ENCODE measurements around the gene C15orf40. TPM values are rescaled to one million over a fixed set of nuclear protein-coding genes. Genes with fewer than 3 reads are reported as not detected.
A peak's percentile ranks its signal among the peaks of the same experiment; 100 is the strongest.

Gene C15orf40
- total and polyA plus RNA-seq, 2 of the 13 experiments (the other 11 are each of a cell fraction or from before 2014, with no cell fraction given): 24.0 to 26.3 TPM

GRCh38 chr15:83011271-83012075 lies at the start of gene C15orf40 (continued):
- TF ChIP-seq THAP11 (CRISPR knock-in tag; IDR thresholded peaks at IDR 0.05): peak; percentile 93
- peak; percentile 89 for TF ChIP-seq ZC3H13 (CRISPR knock-in tag; IDR thresholded peaks at IDR 0.05)
- TF ChIP-seq, protein P1, sequence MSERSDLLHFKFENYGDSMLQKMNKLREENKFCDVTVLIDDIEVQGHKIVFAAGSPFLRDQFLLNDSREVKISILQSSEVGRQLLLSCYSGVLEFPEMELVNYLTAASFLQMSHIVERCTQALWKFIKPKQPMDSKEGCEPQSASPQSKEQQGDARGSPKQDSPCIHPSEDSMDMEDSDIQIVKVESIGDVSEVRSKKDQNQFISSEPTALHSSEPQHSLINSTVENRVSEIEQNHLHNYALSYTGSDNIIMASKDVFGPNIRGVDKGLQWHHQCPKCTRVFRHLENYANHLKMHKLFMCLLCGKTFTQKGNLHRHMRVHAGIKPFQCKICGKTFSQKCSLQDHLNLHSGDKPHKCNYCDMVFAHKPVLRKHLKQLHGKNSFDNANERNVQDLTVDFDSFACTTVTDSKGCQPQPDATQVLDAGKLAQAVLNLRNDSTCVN (CRISPR knock-in tag; IDR thresholded peaks at IDR 0.05; ENCODE audit: borderline replicate concordance): peak; percentile 78
- TF ChIP-seq ZNF292 (CRISPR knock-in tag; IDR thresholded peaks at IDR 0.05; ENCODE audit: borderline replicate concordance, low read depth): peak; percentile 44; the same call in 1 of the 2 replicates
- no peak for TF ChIP-seq SRSF4 (IDR thresholded peaks at IDR 0.05; ENCODE audit: low read depth, low read length, poor library complexity, severe bottlenecking)
- TF ChIP-seq TFE3 (CRISPR knock-in tag; IDR thresholded peaks at IDR 0.05): peak; percentile 83
- peak; percentile 92 for TF ChIP-seq RNF2 (conservative IDR thresholded peaks at IDR 0.05; ENCODE audit: low read depth)
- peak; percentile 99 for TF ChIP-seq MYC (CRISPR knock-in tag; IDR thresholded peaks at IDR 0.05; ENCODE audit: borderline replicate concordance)
- TF ChIP-seq KDM4B (CRISPR knock-in tag; IDR thresholded peaks at IDR 0.05): peak; percentile 38; the same call in 1 of the 2 replicates
- TF ChIP-seq PBX3 (CRISPR knock-in tag; IDR thresholded peaks at IDR 0.05; ENCODE audit: borderline replicate concordance): peak; percentile 84
- TF ChIP-seq, protein P2, sequence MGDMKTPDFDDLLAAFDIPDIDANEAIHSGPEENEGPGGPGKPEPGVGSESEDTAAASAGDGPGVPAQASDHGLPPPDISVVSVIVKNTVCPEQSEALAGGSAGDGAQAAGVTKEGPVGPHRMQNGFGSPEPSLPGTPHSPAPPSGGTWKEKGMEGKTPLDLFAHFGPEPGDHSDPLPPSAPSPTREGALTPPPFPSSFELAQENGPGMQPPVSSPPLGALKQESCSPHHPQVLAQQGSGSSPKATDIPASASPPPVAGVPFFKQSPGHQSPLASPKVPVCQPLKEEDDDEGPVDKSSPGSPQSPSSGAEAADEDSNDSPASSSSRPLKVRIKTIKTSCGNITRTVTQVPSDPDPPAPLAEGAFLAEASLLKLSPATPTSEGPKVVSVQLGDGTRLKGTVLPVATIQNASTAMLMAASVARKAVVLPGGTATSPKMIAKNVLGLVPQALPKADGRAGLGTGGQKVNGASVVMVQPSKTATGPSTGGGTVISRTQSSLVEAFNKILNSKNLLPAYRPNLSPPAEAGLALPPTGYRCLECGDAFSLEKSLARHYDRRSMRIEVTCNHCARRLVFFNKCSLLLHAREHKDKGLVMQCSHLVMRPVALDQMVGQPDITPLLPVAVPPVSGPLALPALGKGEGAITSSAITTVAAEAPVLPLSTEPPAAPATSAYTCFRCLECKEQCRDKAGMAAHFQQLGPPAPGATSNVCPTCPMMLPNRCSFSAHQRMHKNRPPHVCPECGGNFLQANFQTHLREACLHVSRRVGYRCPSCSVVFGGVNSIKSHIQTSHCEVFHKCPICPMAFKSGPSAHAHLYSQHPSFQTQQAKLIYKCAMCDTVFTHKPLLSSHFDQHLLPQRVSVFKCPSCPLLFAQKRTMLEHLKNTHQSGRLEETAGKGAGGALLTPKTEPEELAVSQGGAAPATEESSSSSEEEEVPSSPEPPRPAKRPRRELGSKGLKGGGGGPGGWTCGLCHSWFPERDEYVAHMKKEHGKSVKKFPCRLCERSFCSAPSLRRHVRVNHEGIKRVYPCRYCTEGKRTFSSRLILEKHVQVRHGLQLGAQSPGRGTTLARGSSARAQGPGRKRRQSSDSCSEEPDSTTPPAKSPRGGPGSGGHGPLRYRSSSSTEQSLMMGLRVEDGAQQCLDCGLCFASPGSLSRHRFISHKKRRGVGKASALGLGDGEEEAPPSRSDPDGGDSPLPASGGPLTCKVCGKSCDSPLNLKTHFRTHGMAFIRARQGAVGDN (CRISPR knock-in tag; IDR thresholded peaks at IDR 0.05): peak; percentile 99
- TF ChIP-seq, protein P3, sequence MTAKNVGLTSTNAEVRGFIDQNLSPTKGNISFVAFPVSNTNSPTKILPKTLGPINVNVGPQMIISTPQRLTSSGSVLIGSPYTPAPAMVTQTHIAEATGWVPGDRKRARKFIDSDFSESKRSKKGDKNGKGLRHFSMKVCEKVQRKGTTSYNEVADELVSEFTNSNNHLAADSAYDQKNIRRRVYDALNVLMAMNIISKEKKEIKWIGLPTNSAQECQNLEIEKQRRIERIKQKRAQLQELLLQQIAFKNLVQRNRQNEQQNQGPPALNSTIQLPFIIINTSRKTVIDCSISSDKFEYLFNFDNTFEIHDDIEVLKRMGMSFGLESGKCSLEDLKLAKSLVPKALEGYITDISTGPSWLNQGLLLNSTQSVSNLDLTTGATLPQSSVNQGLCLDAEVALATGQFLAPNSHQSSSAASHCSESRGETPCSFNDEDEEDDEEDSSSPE (CRISPR knock-in tag; IDR thresholded peaks at IDR 0.05): peak; percentile 82
- TF ChIP-seq ZNF674 (CRISPR knock-in tag; IDR thresholded peaks at IDR 0.05; ENCODE audit: low read depth): 0 out of 2 replicates have a peak, but pooled peaks have one; percentile 22
- peak; percentile 54; the same call in 1 of the 2 replicates for TF ChIP-seq PITX1 (CRISPR knock-in tag; IDR thresholded peaks at IDR 0.05)
- peak; percentile 63; the same call in 1 of the 2 replicates for TF ChIP-seq MXD4 (CRISPR knock-in tag; IDR thresholded peaks at IDR 0.05)
- TF ChIP-seq ZNF24 (IDR thresholded peaks at IDR 0.05): no peak
- TF ChIP-seq, protein P4, sequence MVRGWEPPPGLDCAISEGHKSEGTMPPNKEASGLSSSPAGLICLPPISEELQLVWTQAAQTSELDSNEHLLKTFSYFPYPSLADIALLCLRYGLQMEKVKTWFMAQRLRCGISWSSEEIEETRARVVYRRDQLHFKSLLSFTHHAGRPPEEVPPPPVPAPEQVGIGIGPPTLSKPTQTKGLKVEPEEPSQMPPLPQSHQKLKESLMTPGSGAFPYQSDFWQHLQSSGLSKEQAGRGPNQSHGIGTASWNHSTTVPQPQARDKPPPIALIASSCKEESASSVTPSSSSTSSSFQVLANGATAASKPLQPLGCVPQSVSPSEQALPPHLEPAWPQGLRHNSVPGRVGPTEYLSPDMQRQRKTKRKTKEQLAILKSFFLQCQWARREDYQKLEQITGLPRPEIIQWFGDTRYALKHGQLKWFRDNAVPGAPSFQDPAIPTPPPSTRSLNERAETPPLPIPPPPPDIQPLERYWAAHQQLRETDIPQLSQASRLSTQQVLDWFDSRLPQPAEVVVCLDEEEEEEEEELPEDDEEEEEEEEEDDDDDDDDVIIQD (CRISPR knock-in tag; IDR thresholded peaks at IDR 0.05; ENCODE audit: low read depth): peak; percentile 64; the same call in 1 of the 2 replicates

Measured in HepG2 (cell line).